Measurements from ENCODE around the gene PNPLA5. TPM values are rescaled to one million over a fixed set of nuclear protein-coding genes. Genes with fewer than 3 reads are reported as not detected.

Gene PNPLA5
- total and polyA plus RNA-seq, 2 donors (not counting 1 experiment from before 2014, with no cell fraction given): 0.33 TPM; not detected in 1

DNA sequence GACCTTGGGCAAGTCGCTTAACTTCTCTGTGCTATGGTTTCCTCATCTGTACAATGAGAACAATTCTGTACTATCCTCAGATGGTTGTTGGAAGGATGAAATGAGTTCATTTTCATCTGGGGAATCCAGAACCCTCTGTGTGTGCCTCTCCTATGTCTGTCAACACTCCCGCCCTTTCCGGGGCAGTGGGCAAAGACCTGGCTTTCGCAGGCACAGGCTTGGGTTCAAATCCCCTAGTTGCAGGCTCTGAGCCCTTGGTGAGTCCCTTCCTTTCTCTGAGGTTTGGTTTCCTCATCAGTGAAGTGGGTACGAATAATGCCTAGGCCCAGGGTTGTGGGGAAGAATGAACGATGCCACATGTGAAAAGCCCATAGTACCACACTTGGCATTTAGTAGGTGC, 6.0 kb downstream of the PNPLA5 start:
- Histone ChIP-seq H3K9me3 (ENCODE audit: control insufficient read depth, insufficient read depth, low read depth, low read length) (no peaks in the 10 kb centered on the region), H3K4me2 (ENCODE audit: extremely low read depth, insufficient read depth, low read length) (no peak overlapping the region), H3K4me3 (replicated peaks in 1 of 4; ENCODE audit: control extremely low read depth in 1 of 4, insufficient read depth in 1 of 4, low read depth in 3 of 4, low read length in 4 of 4) (no peak overlapping the region), H4K20me1 (ENCODE audit: control insufficient read depth, extremely low read depth, insufficient read depth, low read length) (no peaks in the 10 kb centered on the region), H3K4me1 (ENCODE audit: control insufficient read depth, extremely low read depth, insufficient read depth, low read length) (no peaks in the 10 kb centered on the region), H3K27ac (ENCODE audit: insufficient read depth, low read length) (no peak overlapping the region), H3K9ac (ENCODE audit: insufficient read depth, low read length) (no peak overlapping the region), H3K36me3 (ENCODE audit: control insufficient read depth, insufficient read depth, low read length) (no peaks in the 10 kb centered on the region), H3K27me3 (ENCODE audit: control insufficient read depth, insufficient read depth, low read length) (peaks cover 7% of the 10 kb centered on the region), H2AFZ (ENCODE audit: low read length) (no peak overlapping the region), H3K79me2 (ENCODE audit: control insufficient read depth, insufficient read depth, low read length) (no peaks in the 10 kb centered on the region)
- no peak for DNase-seq (ENCODE audit: low read depth in 2 of 2)
- TF ChIP-seq EZH2 (IDR thresholded peaks at IDR 0.05; ENCODE audit: low read length, missing control alignments): no peak
- TF ChIP-seq, protein P1, sequence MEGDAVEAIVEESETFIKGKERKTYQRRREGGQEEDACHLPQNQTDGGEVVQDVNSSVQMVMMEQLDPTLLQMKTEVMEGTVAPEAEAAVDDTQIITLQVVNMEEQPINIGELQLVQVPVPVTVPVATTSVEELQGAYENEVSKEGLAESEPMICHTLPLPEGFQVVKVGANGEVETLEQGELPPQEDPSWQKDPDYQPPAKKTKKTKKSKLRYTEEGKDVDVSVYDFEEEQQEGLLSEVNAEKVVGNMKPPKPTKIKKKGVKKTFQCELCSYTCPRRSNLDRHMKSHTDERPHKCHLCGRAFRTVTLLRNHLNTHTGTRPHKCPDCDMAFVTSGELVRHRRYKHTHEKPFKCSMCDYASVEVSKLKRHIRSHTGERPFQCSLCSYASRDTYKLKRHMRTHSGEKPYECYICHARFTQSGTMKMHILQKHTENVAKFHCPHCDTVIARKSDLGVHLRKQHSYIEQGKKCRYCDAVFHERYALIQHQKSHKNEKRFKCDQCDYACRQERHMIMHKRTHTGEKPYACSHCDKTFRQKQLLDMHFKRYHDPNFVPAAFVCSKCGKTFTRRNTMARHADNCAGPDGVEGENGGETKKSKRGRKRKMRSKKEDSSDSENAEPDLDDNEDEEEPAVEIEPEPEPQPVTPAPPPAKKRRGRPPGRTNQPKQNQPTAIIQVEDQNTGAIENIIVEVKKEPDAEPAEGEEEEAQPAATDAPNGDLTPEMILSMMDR (conservative IDR thresholded peaks at IDR 0.05 in 1 of 2, IDR thresholded peaks at IDR 0.05 in 1 of 2; ENCODE audit: low read depth in 1 of 2, low read length in 2 of 2): no peak

DNA sequence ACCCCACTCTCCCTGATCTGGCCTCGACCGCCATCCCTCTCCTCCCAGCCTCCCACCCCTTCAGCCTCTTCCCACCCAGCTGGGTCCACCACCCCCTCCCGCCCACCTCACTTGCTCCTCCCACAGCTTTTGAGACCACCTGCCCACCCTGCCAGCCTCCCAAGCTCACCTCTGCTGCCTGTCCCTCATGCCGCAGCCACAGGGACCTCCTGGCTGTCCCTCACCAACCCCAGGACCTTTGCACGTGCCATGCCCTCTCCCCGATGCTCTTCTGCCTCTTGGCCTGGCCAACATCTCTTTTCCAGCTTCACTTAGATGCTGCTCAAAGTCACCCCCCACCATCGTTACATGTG, 6.5 kb downstream of the PNPLA5 start:
- Histone ChIP-seq H3K27ac (ENCODE audit: insufficient read depth, low read length) (no peak overlapping the region), H3K36me3 (ENCODE audit: control insufficient read depth, insufficient read depth, low read length) (no peaks in the 10 kb centered on the region), H3K4me3 (replicated peaks in 1 of 4; ENCODE audit: control extremely low read depth in 1 of 4, insufficient read depth in 1 of 4, low read depth in 3 of 4, low read length in 4 of 4) (no peak overlapping the region), H3K9ac (ENCODE audit: insufficient read depth, low read length) (no peak overlapping the region), H3K4me2 (ENCODE audit: extremely low read depth, insufficient read depth, low read length) (no peak overlapping the region), H3K79me2 (ENCODE audit: control insufficient read depth, insufficient read depth, low read length) (no peaks in the 10 kb centered on the region), H3K4me1 (ENCODE audit: control insufficient read depth, extremely low read depth, insufficient read depth, low read length) (no peaks in the 10 kb centered on the region), H4K20me1 (ENCODE audit: control insufficient read depth, extremely low read depth, insufficient read depth, low read length) (no peaks in the 10 kb centered on the region), H3K27me3 (ENCODE audit: control insufficient read depth, insufficient read depth, low read length) (peaks cover 4% of the 10 kb centered on the region), H2AFZ (ENCODE audit: low read length) (no peak overlapping the region), H3K9me3 (ENCODE audit: control insufficient read depth, insufficient read depth, low read depth, low read length) (no peaks in the 10 kb centered on the region)
- no peak for DNase-seq (ENCODE audit: low read depth in 2 of 2)
- TF ChIP-seq EZH2 (IDR thresholded peaks at IDR 0.05; ENCODE audit: low read length, missing control alignments): no peak
- TF ChIP-seq, protein P1 (conservative IDR thresholded peaks at IDR 0.05 in 1 of 2, IDR thresholded peaks at IDR 0.05 in 1 of 2; ENCODE audit: low read depth in 1 of 2, low read length in 2 of 2): no peak

DNA sequence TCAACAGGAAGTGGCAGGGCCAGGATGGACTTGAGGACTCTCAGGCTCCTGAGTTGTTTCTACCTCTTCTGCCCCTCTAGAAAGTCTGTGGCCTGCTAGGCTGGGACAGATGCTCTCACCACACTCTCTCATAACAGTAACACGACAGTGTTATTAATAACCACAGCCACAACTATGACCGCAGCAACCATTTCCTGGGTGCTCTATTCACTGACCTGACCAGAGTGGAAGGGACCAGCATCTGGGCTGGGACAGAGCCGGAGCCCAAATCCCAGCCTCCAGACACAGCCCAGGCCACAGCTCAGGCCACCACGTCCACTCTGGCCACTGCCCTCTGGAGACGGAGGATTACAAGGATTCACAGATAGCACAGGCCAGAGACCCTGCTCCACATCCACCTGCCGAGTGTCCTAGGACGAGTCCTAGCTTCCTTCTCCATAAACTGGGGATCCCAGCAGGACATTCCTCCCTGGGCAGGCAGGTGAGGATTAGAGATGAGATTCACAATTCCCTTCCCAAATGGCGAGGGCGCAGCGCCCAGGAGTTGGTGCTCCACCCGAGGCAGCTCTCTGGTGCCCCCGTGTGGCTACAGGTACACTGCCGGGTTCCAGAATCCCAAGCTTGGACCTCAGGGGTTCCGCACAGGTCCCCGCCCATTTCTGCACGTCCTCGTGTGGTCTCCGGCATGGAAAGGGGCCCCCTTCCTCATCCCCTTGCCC, 7.1 kb downstream of the PNPLA5 start:
- Histone ChIP-seq H3K27me3 (ENCODE audit: control insufficient read depth, insufficient read depth, low read length) (peaks cover 2% of the 10 kb centered on the region), H3K9ac (ENCODE audit: insufficient read depth, low read length) (no peak overlapping the region), H3K4me1 (ENCODE audit: control insufficient read depth, extremely low read depth, insufficient read depth, low read length) (no peaks in the 10 kb centered on the region), H3K36me3 (ENCODE audit: control insufficient read depth, insufficient read depth, low read length) (no peaks in the 10 kb centered on the region), H3K27ac (ENCODE audit: insufficient read depth, low read length) (no peak overlapping the region), H2AFZ (ENCODE audit: low read length) (no peak overlapping the region), H3K79me2 (ENCODE audit: control insufficient read depth, insufficient read depth, low read length) (no peaks in the 10 kb centered on the region), H3K9me3 (ENCODE audit: control insufficient read depth, insufficient read depth, low read depth, low read length) (no peaks in the 10 kb centered on the region), H3K4me3 (replicated peaks in 1 of 4; ENCODE audit: control extremely low read depth in 1 of 4, insufficient read depth in 1 of 4, low read depth in 3 of 4, low read length in 4 of 4) (no peak overlapping the region), H4K20me1 (ENCODE audit: control insufficient read depth, extremely low read depth, insufficient read depth, low read length) (no peaks in the 10 kb centered on the region), H3K4me2 (ENCODE audit: extremely low read depth, insufficient read depth, low read length) (no peak overlapping the region)
- no peak for TF ChIP-seq EZH2 (IDR thresholded peaks at IDR 0.05; ENCODE audit: low read length, missing control alignments)
- TF ChIP-seq, protein P1 (conservative IDR thresholded peaks at IDR 0.05 in 1 of 2, IDR thresholded peaks at IDR 0.05 in 1 of 2; ENCODE audit: low read depth in 1 of 2, low read length in 2 of 2): peak; percentile 79 to 84
- peak; percentile 25 to 53 for DNase-seq (ENCODE audit: low read depth in 2 of 2)

Data from fibroblast of lung (primary cell).